ENCODE results near the gene FXYD7.

FXYD7 gene

DNA sequence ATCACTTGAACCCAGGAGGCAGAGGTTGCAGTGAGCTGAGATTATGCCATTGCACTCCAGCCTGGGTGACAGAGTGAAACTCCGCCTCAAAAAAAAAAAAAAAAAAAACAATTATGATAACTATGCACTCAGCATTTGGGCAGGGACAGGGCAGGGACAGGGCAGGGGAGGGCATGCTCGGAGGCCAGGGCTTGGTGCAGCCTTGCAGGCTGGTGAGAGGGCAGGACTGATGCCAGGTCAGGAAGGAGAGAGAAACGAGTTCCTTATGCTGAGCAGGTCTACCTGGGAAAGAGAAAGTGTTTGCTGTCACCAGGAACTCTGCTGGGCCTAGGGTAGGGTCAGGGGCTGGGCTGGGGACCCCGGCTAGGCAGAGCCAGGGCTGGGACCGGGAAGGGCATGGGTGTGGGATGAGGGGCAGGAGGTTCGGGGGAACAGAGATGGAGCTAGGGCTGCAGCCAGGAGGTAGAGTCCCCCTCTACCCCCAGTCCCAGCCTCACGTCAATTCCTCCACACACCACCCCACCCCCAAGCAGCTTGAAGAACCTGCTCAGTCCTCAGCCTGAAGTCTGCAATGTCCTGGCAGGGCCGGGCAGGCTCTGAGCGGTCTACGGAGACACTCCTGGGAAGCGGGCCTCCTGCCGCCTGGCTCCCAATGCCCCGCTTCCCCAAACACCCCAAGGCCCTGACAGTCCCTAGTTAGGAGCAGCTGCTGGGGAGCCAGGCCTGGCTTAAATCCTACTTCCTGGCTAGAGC is 24.6 kb upstream of the FXYD7 start:
- Histone ChIP-seq H3K4me3 (ENCODE audit: low read depth, low read length) (no peak overlapping the region), H3K27ac (no peak overlapping the region), H3K27me3 (replicated peaks) (no peaks in the 10 kb centered on the region), H3K36me3 (replicated peaks) (no peaks in the 10 kb centered on the region)
- TF ChIP-seq, protein P1, sequence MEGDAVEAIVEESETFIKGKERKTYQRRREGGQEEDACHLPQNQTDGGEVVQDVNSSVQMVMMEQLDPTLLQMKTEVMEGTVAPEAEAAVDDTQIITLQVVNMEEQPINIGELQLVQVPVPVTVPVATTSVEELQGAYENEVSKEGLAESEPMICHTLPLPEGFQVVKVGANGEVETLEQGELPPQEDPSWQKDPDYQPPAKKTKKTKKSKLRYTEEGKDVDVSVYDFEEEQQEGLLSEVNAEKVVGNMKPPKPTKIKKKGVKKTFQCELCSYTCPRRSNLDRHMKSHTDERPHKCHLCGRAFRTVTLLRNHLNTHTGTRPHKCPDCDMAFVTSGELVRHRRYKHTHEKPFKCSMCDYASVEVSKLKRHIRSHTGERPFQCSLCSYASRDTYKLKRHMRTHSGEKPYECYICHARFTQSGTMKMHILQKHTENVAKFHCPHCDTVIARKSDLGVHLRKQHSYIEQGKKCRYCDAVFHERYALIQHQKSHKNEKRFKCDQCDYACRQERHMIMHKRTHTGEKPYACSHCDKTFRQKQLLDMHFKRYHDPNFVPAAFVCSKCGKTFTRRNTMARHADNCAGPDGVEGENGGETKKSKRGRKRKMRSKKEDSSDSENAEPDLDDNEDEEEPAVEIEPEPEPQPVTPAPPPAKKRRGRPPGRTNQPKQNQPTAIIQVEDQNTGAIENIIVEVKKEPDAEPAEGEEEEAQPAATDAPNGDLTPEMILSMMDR (IDR thresholded peaks at IDR 0.05; ENCODE audit: low read depth, low read length, missing control alignments) = no peak
- in situ Hi-C loops (cut with HindIII; ENCODE audit: low pct_ligation_motif_present, low sequenced_read_pairs) = no loop called here
- DNase-seq = no peak

DNA sequence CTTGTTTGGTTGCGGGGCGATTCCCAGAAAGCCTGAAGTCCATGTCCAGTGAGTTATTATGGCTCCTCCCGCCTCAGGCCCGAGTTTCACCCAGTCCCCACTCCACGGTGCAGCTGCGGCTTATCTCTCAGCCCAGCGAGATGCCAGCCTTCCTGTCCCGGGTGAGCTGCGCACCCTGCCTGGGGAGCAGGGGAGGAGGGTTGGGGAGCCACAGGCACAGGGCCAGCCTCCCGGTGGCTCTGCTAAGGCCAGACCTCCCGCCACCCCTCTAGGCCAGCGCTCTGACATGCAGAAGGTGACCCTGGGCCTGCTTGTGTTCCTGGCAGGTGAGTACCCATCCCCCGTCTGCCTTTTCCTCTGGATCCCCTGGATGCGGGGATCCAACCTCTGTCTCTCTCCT is 24.0 kb upstream of the FXYD7 start:
- Histone ChIP-seq H3K27ac (no peak overlapping the region), H3K4me3 (ENCODE audit: low read depth, low read length) (no peak overlapping the region), H3K36me3 (replicated peaks) (no peaks in the 10 kb centered on the region), H3K27me3 (replicated peaks) (no peaks in the 10 kb centered on the region)
- in situ Hi-C loops (cut with HindIII; ENCODE audit: low pct_ligation_motif_present, low sequenced_read_pairs) = no loop called here
- TF ChIP-seq, protein P1 (IDR thresholded peaks at IDR 0.05; ENCODE audit: low read depth, low read length, missing control alignments) = no peak
- no peak for DNase-seq

DNA sequence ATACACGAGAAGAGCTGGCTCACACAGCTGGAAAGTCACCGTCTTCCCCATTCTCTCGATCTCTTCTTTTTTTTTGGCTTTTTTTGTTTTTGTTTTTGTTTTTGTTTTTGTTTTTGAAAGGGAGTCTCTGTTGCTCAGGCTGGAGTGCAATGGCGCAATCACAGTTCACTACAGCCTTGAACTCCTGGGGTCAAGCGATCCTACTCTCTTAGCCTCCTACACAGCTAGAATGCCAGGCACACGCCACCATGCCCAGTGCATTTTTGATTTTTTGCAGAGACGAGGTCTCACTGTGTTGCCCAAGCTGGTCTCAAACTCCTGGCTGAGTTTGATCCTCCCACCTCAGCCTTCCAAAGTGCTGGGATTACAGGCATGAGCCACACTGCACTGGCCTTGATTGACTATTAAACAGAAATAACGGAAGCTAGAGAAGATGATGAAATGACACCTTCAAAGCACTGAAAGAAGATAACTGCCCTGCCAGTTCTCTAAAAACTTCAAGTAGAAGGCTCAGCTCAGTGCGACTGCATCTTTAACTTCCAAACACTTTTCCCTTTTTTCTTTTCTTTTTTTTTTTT is 23.4 kb upstream of the FXYD7 start:
- in situ Hi-C loops (cut with HindIII; ENCODE audit: low pct_ligation_motif_present, low sequenced_read_pairs) = no loop called here
- no peak for DNase-seq
- H3K27ac ChIP-seq = no peak overlapping the region
- TF ChIP-seq, protein P1 (IDR thresholded peaks at IDR 0.05; ENCODE audit: low read depth, low read length, missing control alignments) = no peak
- H3K36me3 ChIP-seq (replicated peaks) = no peaks in the 10 kb centered on the region
- no peaks in the 10 kb centered on the region for H3K27me3 ChIP-seq (replicated peaks)
- H3K4me3 ChIP-seq (ENCODE audit: low read depth, low read length) = no peak overlapping the region

DNA sequence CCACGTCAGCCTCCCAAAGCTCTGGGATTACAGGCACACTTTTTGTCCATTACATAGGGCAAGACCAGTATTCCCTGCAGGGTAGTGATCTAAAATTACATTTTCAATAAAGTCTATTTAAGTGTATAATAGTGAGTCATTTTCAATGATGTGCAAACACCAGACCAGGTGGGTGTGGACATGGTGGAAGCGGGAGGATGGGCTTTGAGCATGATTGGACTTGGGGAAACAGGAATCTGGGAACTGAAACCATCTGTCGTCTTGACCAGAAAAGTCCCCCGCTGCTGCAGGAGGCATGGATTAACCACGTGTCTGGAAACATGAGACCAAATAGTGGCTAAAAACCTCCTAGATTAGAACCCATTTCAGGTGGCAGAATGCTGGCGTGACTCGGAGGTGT is 22.6 kb upstream of the FXYD7 start:
- Histone ChIP-seq H3K27ac (no peak overlapping the region), H3K36me3 (replicated peaks) (no peaks in the 10 kb centered on the region), H3K4me3 (ENCODE audit: low read depth, low read length) (no peak overlapping the region), H3K27me3 (replicated peaks) (no peaks in the 10 kb centered on the region)
- TF ChIP-seq, protein P1 (IDR thresholded peaks at IDR 0.05; ENCODE audit: low read depth, low read length, missing control alignments) = no peak
- DNase-seq = no peak
- in situ Hi-C loops (cut with HindIII; ENCODE audit: low pct_ligation_motif_present, low sequenced_read_pairs) = no loop called here

DNA sequence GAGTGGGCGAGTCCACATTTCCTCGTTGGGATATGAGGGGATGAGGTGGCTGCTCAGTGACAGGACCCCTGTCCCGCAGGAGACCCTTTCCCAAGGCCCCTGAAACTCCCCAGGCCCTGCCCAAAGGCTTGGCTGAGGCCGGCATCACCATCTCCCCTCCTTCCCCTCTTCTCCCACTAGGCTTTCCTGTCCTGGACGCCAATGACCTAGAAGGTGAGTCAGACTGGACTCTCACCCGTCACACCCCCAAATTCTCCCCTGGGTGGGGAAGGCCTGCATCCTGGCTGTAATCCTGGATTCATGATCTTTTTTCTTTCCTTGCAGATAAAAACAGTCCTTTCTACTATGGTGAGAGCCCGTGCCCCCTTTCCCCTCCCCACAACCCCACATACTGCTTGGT is 22.2 kb upstream of the FXYD7 start:
- H3K27ac ChIP-seq = no peak overlapping the region
- H3K27me3 ChIP-seq (replicated peaks) = no peaks in the 10 kb centered on the region
- H3K36me3 ChIP-seq (replicated peaks) = no peaks in the 10 kb centered on the region
- TF ChIP-seq, protein P1 (IDR thresholded peaks at IDR 0.05; ENCODE audit: low read depth, low read length, missing control alignments) = no peak
- in situ Hi-C loops (cut with HindIII; ENCODE audit: low pct_ligation_motif_present, low sequenced_read_pairs) = no loop called here
- no peak overlapping the region for H3K4me3 ChIP-seq (ENCODE audit: low read depth, low read length)
- no peak for DNase-seq
